ENCODE measurements around the gene TUBB3.
"Not testable (repeated sequence)": the region's sequence is repeated elsewhere in the genome, so short reads cannot be mapped to it uniquely, and the experiment has no call there.

The TUBB3 gene

GRCh38 chr16:89922884-89923639 lies at the start of gene TUBB3:
TSS of gene TUBB3 (plus strand) at chr16:89923342. CDS start at chr16:89923402, 60 bp downstream.
- DNase-seq, result peak; percentile 34

DNA sequence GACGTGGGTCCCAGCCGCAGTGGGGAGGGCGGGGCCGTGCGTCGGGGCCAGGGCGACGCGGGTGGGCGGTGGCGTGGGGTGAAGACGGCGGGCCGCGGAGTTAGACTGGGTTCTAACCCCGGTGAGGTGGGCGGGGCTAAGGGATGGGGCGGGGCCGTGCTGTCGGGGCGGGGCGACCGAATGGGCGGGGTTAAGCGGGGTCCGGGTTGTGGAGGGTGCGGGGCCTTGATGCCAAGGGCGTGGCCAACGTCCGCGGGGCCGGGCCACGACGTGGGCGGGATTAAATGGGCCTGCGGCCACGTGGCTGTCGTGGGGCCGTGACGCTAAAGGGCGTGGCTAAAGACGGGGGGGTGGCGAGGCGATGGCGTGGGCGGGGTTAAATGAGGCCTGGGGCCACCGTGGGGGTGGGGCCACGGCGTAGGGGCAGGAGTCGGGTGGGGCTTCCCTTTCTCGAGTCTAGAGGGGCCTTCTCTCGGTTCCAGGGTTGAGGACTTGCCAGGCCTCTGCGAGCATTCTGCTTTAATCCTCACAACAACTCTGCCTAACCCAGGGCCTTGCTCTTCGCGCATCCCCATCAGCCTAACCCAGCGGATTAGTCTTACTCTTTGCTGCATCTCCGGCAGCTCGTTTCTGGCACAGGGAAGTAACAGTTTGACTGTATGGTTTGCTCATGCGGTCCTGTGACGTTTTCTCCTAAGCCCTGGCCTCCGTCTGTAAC lies 49.0 kb upstream of the TUBB3 start:
- peak; percentile 98 for DNase-seq

DNA sequence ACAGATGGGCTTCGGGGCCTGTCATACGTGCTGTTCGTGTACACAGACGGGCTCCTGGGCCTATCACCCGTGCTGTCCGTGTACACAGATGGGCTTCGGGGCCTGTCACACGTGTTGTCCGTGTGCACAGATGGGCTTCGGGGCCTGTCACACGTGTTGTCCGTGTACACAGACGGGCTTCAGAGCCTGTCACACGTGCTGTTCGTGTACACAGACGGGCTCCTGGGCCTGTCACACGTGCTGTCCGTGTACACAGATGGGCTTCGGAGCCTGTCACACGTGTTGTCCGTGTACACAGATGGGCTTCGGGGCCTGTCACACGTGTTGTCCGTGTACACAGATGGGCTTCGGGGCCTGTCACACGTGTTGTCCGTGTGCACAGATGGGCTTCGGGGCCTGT lies 44.0 kb upstream of the TUBB3 start:
- DNase-seq, result not testable (repeated sequence)

DNA sequence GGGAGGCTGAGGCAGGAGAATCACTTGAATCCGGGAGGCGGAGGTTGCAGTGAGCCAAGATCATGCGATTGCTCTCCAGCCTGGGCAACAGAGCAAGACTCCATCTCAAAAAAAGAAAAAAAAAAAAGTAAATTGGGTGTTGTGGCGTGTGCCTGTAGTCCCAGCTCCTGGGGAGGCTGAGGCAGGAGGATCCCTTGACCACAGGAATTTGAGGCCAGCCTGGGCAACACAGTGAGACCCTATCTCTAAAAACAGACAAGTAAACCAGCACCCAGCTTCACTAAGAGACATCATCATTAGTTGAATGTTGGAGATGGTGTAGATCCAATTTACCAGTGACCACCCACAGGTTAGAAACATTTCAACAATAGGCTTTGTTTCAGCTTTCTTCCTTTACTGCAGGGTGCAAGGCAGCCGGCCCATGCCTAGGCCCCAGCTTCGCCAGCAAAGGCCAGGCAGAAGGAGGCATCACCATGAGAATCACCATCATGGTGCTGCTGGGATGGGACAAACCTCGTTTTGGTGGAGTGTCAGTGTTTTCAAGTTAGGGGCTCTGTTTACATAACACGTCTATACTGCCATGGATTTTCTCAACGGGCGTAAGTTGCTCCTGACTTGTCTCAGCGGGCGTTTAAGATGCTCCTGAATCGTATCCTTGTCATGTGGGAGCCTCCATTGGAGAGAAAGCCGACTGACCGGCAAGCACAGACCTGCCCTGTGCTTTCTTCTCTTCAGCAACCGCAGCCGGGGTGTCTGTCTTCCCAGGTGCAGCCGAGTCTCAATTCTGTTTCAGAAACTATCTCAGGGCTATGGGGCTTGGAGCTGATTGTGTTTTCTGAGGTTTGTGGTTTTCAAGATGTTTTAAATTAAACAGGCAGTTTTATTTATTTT lies 42.4 kb upstream of the TUBB3 start:
- DNase-seq, result no peak

- DNase-seq, result no peak
Measured at GRCh38 chr16:89881368-89881730, 41.8 kb upstream of the TUBB3 start.

- DNase-seq, result no peak
Measured at GRCh38 chr16:89883346-89884040, 39.6 kb upstream of the TUBB3 start.

DNA sequence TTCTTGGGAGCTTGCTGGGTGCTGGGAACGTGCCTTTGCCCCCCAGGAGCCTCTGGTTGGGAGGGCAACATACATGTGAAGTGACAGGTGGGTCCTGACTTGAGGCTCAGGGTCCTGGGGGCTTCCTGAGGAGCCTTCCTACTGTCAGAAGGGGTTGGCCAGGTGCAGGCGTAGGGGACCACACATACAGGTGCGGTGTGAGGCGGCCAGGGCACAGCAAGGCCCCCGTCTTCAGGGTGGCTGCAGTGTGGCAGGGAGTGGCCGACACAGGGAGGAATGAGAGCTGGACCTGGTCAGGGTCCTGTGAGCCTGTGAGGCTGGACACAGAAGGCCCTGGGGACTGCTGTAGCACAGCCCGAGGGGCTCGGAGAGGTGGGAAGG lies 39.1 kb upstream of the TUBB3 start:
- DNase-seq, result no peak

DNA sequence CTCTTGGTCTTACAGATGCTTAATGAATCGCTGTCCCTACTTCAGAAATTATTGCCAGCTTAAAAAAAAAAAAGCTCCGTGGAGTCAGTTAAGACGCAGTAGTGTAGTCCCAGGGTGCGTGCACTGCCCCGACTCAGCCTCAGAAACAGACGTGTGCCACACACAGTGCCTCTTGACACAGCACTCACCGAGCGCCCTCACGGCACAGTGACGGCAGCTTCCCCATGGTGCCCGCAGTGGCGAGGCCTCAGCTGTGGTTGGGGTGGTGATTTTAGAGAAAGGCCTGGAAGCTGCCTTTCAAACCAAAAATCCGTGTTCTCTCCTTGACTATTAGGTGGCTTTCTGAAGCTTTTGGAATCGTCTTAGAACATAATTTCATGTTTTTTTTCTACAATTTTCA lies 35.9 kb upstream of the TUBB3 start:
- DNase-seq, result no peak

GRCh38 chr16:89890200-89890599 lies 32.9 kb upstream of the TUBB3 start:
- DNase-seq, result no peak

DNA sequence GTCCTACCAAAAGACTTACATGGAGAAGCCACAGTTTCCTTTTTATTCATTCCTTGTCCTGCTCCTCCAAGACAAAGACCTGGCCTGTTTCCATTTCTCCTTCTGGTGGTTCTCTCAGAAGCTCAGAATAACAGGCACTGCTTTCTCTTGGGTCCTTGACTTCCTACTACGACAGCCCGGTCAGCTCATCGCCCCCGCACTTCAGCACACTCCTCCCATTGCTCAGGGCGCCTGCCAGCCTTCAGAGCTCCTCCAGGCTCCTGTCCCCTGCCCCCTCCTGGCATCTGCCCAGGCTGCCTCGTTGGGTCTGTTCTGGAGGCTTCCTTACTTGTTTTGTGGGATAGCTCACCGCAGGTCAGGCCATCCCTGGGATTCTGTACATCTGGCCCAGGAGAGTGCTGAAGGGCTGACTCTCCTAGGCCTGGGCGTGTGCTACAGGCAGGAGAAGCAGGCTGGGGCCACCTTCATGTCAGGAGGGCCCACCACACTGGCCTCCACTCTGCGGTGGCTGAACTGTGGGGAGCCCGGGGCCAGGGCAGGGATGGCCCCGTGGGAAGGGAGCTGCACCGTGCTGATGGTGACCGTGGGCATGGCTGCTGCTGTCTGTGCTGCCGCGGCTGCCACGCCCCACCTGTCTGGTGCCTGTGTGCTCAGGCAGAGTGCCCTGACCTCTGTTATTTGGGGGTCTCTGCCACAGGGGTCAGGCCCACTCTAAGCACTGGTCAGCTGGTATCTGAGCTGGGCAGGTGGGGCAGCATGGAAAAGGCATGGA lies 32.1 kb upstream of the TUBB3 start:
- DNase-seq, result no peak

- DNase-seq, result no peak
Measured at GRCh38 chr16:89892055-89892630, 31.0 kb upstream of the TUBB3 start.

- DNase-seq, result no peak
Measured at GRCh38 chr16:89892635-89893034, 30.5 kb upstream of the TUBB3 start.

- no peak for DNase-seq
Measured at GRCh38 chr16:89893642-89894548, 29.2 kb upstream of the TUBB3 start.

- no peak for DNase-seq
Measured at GRCh38 chr16:89895482-89896250, 27.5 kb upstream of the TUBB3 start.

- no peak for DNase-seq
Measured at GRCh38 chr16:89897204-89897603, 25.9 kb upstream of the TUBB3 start.

- no peak for DNase-seq
Measured at GRCh38 chr16:89898201-89898967, 24.8 kb upstream of the TUBB3 start.

- no peak for DNase-seq
Measured at GRCh38 chr16:89899879-89900481, 23.2 kb upstream of the TUBB3 start.

DNA sequence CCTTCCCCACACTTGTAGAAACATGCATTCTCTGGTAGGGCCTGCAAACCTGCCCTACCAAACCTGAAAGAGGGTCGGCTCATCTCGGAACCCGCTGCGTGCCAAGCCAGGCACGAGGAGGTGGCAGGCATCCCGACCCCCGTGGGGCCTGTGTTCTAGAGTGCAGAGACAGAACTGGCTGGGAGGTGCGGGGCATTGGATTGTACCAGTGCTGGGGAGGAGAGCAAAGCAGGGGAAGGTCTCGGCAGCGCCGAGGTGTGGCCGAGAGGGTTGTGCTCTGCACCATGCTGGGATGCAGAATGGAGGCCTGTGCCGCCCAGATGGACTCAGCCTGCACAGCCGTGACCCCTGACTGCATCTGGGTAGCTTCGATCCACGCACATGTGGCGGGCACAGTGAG lies 22.3 kb upstream of the TUBB3 start:
- DNase-seq, result no peak

- no peak for DNase-seq
Measured at GRCh38 chr16:89902980-89903379, 20.2 kb upstream of the TUBB3 start.

Measured in CD4-positive, alpha-beta T cell treated with Interleukin-15 for 1 hour (primary cell).